Psoas muscle (tissue), 8 donors: Measurements from ENCODE around the gene RSPO4. TPM values are rescaled to one million over a fixed set of nuclear protein-coding genes. Genes with fewer than 3 reads are reported as not detected.

Experiments used
- ATAC-seq, 4 donors: fragments of 200-7000 bp; cut with Tn5 transposase; one replicate each; pipeline ENCODE4 v1.9.1; 2020; ENCODE audit warnings: moderate library complexity in 3 of 4, mild to moderate bottlenecking in 2 of 4
- DNase-seq, 2 donors: peaks; one replicate each; pipeline ENCODE4 v3.0.0-alpha.2; 2020
- H3K27ac ChIP-seq: fragments of 200-600 bp; one replicate; pipeline ENCODE4 v1.8.0; 2022
- H3K27me3 ChIP-seq, 3 donors: fragments of 200-600 bp in 1 of 3; one replicate each; pipeline versions ENCODE4 v1.6.1 to v1.8.0; 2013 to 2022; ENCODE audit warnings: low read length in 2 of 3, mild to moderate bottlenecking in 2 of 3, moderate library complexity in 1 of 3; ENCODE audit not compliant: insufficient read depth in 3 of 3
- H3K36me3 ChIP-seq, 2 donors: fragments of 200-600 bp in 1 of 2; one replicate each; pipeline versions ENCODE4 v1.6.1 to v1.8.0; 2013 to 2022; ENCODE audit warnings: low read depth in 1 of 2, mild to moderate bottlenecking in 1 of 2, moderate library complexity in 1 of 2; ENCODE audit not compliant: insufficient read depth in 1 of 2
- H3K4me1 ChIP-seq: fragments of 200-600 bp; one replicate; pipeline ENCODE4 v1.8.0; 2022
- H3K4me3 ChIP-seq: fragments of 200-600 bp; one replicate; pipeline ENCODE4 v1.8.0; 2022; ENCODE audit warnings: mild to moderate bottlenecking
- H3K9me3 ChIP-seq: fragments of 200-600 bp; one replicate; pipeline ENCODE4 v1.8.0; 2022
- WGBS, 3 donors: extraction: QIAGEN DNeasy Blood & Tissue Kit; methylation state at CpG; one replicate each; pipeline versions ENCODE4 v1.1.6 to v1.1.7; 2013; 5-methylcytosine and 5-hydroxymethylcytosine counted together
- intact Hi-C, 2 donors: fragments of 100-400 bp; cut with DNase I; formaldehyde crosslinking; loops; one replicate each; pipeline versions ENCODE4 v1.11.0 to v1.14.2; 2022
- polyA plus RNA-seq, 3 donors: library from polyadenylated mRNA; stranded (reverse); fragments of 200-250 nt; gene quantifications; one replicate each; pipeline ENCODE4 v1.2.3, GENCODE V29; 2013
- total RNA-seq, 4 donors: library from RNA; stranded (reverse); fragmentation: NEBNext Ultra II Directional in 2 of 4; extraction: Animal tissue kit (Norgen Biotek cat#: 25700) in 2 of 4; gene quantifications; one replicate each; pipeline versions ENCODE4 v1.2.1 to v1.2.4, GENCODE V29; 2021 to 2023
- TF ChIP-seq, protein P1 (sequence below): fragments of 200-600 bp; IDR thresholded peaks from one replicate; pipeline ENCODE4 v1.8.0; 2022; ENCODE audit warnings: antibody characterized with exemption
- donor health status: healthy with polysubstance abuse.
- donor health status: DM: no; HTN: no; CAD: no; lungs with moderate emphysema.
- donor health status: Bipolar disorder and iron deficiency.
- donor health status: healthy.
- donor health status: DM: yes; HTN: yes; CAD: no.
- donor health status: DM: no; HTN: no; CAD: no.
- donor health status: DM: no; HTN: no; CAD: no.
- donor health status: DM: yes; HTN: yes; CAD: no.

The RSPO4 gene
- total and polyA plus RNA-seq, 7 donors: 0.01 to 0.13 (median 0.03) TPM; not detected in 4

DNA sequence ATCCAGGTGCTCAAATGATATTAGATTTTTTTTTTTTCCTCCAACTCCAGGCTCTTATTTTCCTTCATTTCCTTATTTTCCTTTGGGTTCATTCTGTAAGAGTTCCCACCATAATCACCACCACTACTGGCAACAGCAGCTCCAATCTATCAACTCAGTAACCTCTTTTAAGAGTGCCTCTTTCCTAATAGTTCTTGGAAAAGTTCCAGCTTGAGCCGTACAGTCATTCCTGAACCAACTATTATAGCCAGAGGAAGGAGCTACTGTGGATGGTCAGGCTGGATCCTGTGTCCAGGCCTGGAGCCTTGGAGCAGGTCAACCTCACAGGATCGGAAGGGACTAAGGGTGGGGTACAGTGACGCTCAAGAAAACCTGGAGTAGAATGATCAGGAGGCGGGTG is 81.8 kb downstream of the RSPO4 start:
- DNase-seq: no peak
- no peak overlapping the region for H3K4me3 ChIP-seq
- no peaks in the 10 kb centered on the region for H3K9me3 ChIP-seq
- ATAC-seq: peak in 1 of 4 donors; percentile 30
- TF ChIP-seq, protein P1, sequence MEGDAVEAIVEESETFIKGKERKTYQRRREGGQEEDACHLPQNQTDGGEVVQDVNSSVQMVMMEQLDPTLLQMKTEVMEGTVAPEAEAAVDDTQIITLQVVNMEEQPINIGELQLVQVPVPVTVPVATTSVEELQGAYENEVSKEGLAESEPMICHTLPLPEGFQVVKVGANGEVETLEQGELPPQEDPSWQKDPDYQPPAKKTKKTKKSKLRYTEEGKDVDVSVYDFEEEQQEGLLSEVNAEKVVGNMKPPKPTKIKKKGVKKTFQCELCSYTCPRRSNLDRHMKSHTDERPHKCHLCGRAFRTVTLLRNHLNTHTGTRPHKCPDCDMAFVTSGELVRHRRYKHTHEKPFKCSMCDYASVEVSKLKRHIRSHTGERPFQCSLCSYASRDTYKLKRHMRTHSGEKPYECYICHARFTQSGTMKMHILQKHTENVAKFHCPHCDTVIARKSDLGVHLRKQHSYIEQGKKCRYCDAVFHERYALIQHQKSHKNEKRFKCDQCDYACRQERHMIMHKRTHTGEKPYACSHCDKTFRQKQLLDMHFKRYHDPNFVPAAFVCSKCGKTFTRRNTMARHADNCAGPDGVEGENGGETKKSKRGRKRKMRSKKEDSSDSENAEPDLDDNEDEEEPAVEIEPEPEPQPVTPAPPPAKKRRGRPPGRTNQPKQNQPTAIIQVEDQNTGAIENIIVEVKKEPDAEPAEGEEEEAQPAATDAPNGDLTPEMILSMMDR: no peak
- H3K36me3 ChIP-seq: no peaks in the 10 kb centered on the region
- 83 to 91% (median 85%) methylated on average over 4 of the region's 4 CpGs for WGBS, 3 donors
- peaks cover 4% of the 10 kb centered on the region for H3K4me1 ChIP-seq
- no peaks in the 10 kb centered on the region for H3K27me3 ChIP-seq
- no peak overlapping the region for H3K27ac ChIP-seq
- intact Hi-C loops: no loop called here

DNA sequence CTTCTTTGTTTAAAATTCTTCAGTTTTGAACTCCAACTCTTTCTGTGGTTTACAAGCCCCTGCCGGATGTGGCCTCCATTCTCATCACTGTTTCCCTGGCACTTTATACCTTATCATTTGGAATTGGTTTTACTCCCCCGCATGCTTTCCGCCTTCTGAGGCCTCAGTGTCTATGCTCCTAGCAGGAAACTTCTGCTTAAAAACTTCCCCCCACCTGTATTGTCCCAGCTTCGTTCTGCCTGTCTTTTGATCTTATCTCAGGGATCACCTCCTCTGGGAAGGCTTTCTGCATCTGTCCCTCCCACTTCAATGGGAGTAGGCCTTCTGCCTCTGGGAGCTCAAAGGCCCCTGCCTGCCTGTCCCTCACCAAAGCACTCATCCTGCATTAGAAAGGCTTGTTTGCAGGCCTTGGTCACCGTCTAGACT is 82.6 kb downstream of the RSPO4 start:
- Histone ChIP-seq H3K9me3 (no peaks in the 10 kb centered on the region), H3K4me3 (no peak overlapping the region), H3K27ac (no peak overlapping the region), H3K4me1 (peaks cover 4% of the 10 kb centered on the region), H3K27me3 (no peaks in the 10 kb centered on the region), H3K36me3 (no peaks in the 10 kb centered on the region)
- WGBS, 3 donors: 81 to 85% (median 83%) methylated on average over 5 of the region's 5 CpGs
- DNase-seq (no peak), ATAC-seq (no peak)
- intact Hi-C loops: no loop called here
- TF ChIP-seq, protein P1: no peak

DNA sequence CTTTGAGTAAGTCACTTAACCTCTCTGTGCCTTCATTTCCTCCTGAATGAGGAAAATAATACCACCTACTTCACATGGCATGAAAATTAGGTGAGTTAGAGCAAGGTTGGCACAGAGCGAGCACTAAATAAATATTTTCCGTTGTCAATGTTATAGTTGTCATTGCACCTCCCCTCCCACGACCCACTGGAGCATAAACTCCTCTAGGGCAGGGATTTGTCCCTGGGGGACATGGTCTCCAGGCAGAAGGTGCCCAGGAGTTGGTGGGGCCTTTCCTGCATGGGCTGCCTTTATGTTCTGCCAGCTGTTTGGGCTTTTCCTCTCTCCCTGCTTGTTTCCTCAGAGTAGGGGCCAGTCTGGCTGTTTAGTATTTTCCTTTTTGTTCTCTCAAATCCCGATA is 84.7 kb downstream of the RSPO4 start:
- intact Hi-C loops: no loop called here
- 57 to 64% (median 63%) methylated on average over 4 of the region's 4 CpGs for WGBS, 3 donors
- TF ChIP-seq, protein P1: no peak
- Histone ChIP-seq H3K4me3 (no peak overlapping the region), H3K27ac (no peak overlapping the region), H3K27me3 (no peaks in the 10 kb centered on the region), H3K9me3 (no peaks in the 10 kb centered on the region), H3K36me3 (no peaks in the 10 kb centered on the region), H3K4me1 (peaks cover 4% of the 10 kb centered on the region)
- DNase-seq: no peak
- ATAC-seq: no peak

DNA sequence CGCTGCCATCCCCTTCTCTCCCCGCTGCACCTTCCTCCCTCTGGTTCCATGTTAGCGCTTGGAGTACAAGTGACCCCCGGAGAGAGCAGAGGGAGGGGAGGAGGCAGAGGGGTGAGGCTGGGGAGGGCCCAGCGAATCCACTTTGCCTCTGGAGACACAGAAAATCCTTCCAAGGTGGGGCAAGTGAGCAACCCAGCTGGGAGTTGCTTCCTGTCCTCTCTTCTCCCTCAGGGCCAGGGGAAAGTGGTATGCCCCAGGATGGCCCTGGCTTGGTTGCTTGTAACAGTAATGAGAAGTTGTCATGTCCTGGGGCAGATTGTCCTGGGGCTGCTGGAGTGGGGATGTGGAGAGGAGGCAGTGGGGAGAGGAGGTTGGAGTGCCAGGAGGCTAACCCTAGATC is 85.3 kb downstream of the RSPO4 start:
- TF ChIP-seq, protein P1: no peak
- Histone ChIP-seq H3K36me3 (no peaks in the 10 kb centered on the region), H3K4me1 (peaks cover 4% of the 10 kb centered on the region), H3K9me3 (no peaks in the 10 kb centered on the region), H3K27me3 (no peaks in the 10 kb centered on the region), H3K4me3 (no peak overlapping the region), H3K27ac (no peak overlapping the region)
- WGBS, 3 donors: 47 to 57% (median 54%) methylated on average over 5 of the region's 5 CpGs
- intact Hi-C loops: no loop called here
- no peak for DNase-seq
- no peak for ATAC-seq

DNA sequence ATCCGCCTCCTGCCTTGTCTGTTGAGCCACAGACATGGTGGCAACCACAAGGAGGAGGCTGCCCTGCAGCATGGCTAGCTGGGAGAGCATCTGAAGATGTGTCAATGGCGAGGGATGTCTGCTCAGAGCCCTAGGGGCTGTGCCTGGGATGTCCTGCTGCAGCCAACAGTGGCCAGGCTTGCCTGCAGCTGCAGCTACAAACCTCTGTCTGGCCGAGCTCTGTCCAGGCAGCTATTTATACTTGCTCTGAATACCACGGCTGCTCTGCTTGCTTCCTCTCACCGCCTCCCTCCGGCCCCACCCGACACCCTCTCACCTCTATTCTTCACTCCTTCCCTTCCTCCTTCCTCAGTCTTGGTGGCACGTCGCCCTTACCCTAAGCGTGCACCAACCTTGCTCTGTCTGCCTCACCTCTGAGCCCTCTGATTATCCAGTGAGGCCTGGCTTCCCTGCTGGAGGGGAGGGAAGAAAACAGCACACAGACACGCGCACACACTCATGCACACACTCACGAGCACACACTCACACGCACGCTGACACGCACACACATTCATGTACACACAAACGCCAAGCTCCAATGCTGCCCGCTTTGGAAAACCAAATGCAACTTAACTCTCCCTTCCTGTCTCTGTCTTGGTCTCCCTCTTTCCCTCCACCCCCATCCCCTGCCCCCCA is 85.8 kb downstream of the RSPO4 start, which contains the start of gene ANGPT4:
TSS of gene ANGPT4 (minus strand) at position 210 of the 675 bp plus-strand sequence. CDS start at position 90, 120 bp downstream.
- intact Hi-C loops: no loop called here
- DNase-seq (no peak), ATAC-seq (peak; percentile 57 to 70 (median 66))
- 33 to 44% (median 35%) methylated on average over 18 of the region's 18 CpGs for WGBS, 3 donors
- H3K4me1 ChIP-seq: peaks cover 4% of the 10 kb centered on the region
- TF ChIP-seq, protein P1: no peak
- no peak within 1 kb of the TSS for H3K4me3 ChIP-seq
- H3K27ac ChIP-seq: no peak within 1 kb of the TSS
- H3K9me3 ChIP-seq: no peaks in the 10 kb centered on the region
- H3K36me3 ChIP-seq: no peaks in the 10 kb centered on the region
- H3K27me3 ChIP-seq: no peaks in the 10 kb centered on the region
